Heart right ventricle (tissue), 16 donors: ENCODE measurements around the gene APLNR. TPM values are rescaled to one million over a fixed set of nuclear protein-coding genes. Genes with fewer than 3 reads are reported as not detected.
A peak's percentile ranks its signal among the peaks of the same experiment; 100 is the strongest.

ENCODE experiments used
- ATAC-seq, 8 donors: fragments of 200-7000 bp; cut with Tn5 transposase; one replicate each; pipeline ENCODE4 v1.9.1; 2020; ENCODE audit warnings: mild to moderate bottlenecking in 8 of 8, moderate library complexity in 8 of 8, moderate number of reproducible peaks in 1 of 8
- DNase-seq, 2 donors: peaks; one replicate each; pipeline ENCODE4 v3.0.0-alpha.2; 2020
- H3K27ac ChIP-seq, 10 donors: fragments of 200-600 bp; sonication (generic) in 2 of 10; one replicate each; pipeline versions ENCODE4 v1.5.0 to v1.8.0; 2020 to 2022; ENCODE audit warnings: mild to moderate bottlenecking in 3 of 10
- H3K27me3 ChIP-seq, 7 donors: fragments of 200-600 bp; one replicate each; pipeline ENCODE4 v1.8.0; 2021 to 2022; ENCODE audit warnings: mild to moderate bottlenecking in 2 of 7
- H3K36me3 ChIP-seq, 9 donors: fragments of 200-600 bp; sonication (generic) in 1 of 9; one replicate each; pipeline versions ENCODE4 v1.5.0 to v1.8.0; 2020 to 2022; ENCODE audit warnings: mild to moderate bottlenecking in 2 of 9
- H3K4me1 ChIP-seq, 9 donors: fragments of 200-600 bp; sonication (generic) in 1 of 9; one replicate each; pipeline versions ENCODE4 v1.5.0 to v1.8.0; 2020 to 2022; ENCODE audit warnings: mild to moderate bottlenecking in 4 of 9
- H3K4me3 ChIP-seq, 10 donors: fragments of 200-600 bp; sonication (generic) in 2 of 10; one replicate each; pipeline versions ENCODE4 v1.5.0 to v1.8.0; 2020 to 2022; ENCODE audit warnings: mild to moderate bottlenecking in 7 of 10, moderate library complexity in 2 of 10
- H3K9me3 ChIP-seq, 11 donors: fragments of 200-600 bp in 10 of 11; sonication (generic) in 2 of 11; one replicate each; pipeline versions ENCODE4 v1.5.0 to v1.8.0; 2013 to 2022; ENCODE audit warnings: mild to moderate bottlenecking in 2 of 11, control low read depth in 1 of 11, moderate library complexity in 1 of 11
- WGBS, 2 donors: extraction: QIAGEN DNeasy Blood & Tissue Kit; methylation state at CpG; one replicate each; pipeline ENCODE4 v1.1.7; 2013; ENCODE audit warnings: inconsistent platforms in 1 of 2; 5-methylcytosine and 5-hydroxymethylcytosine counted together
- intact Hi-C, 10 donors: fragments of 100-400 bp; cut with DNase I; formaldehyde crosslinking; loops; one replicate each; pipeline versions ENCODE4 v1.11.1 to v1.14.2; 2022
- polyA plus RNA-seq, 2 donors: library from polyadenylated mRNA; stranded (reverse); fragments of 200-250 nt; gene quantifications; one replicate each; pipeline ENCODE4 v1.2.3, GENCODE V29; 2013
- total RNA-seq, 10 donors: library from RNA; stranded (reverse); fragmentation: NEBNext Ultra II Directional in 3 of 10; extraction: Animal tissue kit (Norgen Biotek cat#: 25700) in 3 of 10; gene quantifications; one replicate each; pipeline versions ENCODE4 v1.2.1 to v1.2.4, GENCODE V29; 2021 to 2023
- TF ChIP-seq, protein P1 (sequence below), 9 donors: fragments of 200-600 bp; sonication (generic) in 2 of 9; IDR thresholded peaks; one replicate each; pipeline versions ENCODE4 v1.5.0 to v1.8.0; 2021 to 2022; ENCODE audit warnings: antibody characterized with exemption in 9 of 9, mild to moderate bottlenecking in 5 of 9, moderate library complexity in 1 of 9
- donor health status: Arrhythmogenic right ventricular cardiomyopathy.
- donor health status: ischemic (EF 13 %, LVEDD 7.1; RV severe dilation, severe dysfunction).
- donor health status: healthy with polysubstance abuse.
- donor health status: DM: no; HTN: yes; CAD: no.
- donor health status: DM: no; HTN: no; CAD: no.
- donor health status: ischemic (EF 25% LVEDD 6.9; RV normal size, moderate dysfunction).
- donor health status: ischemic (EF 25% LVEDD 5.7; RV mildly dilated, moderate dysfunction).
- donor health status: healthy.
- donor health status: DM: yes; HTN: yes; CAD: no.
- donor health status: Ischemic cardiomyopathy.
- donor health status: ischemic (EF 35%, LVEDD 5.7; RV mildly dilated, moderate dysfunction).
- donor health status: nonischemic (EF 11% LVEDD 7.7; RV severe dilation, severe dysfunction).
- donor health status: DM: yes; HTN: yes; CAD: no.
- donor health status: PGD.
- donor health status: ischemic (EF 29% LVEDD 5.4; RV normal size, mild dysfunction).
- donor health status: nonischemic (EF 23%, LVEDD 6.1; RV moderate dilation, normal function).

The APLNR gene
- total and polyA plus RNA-seq, 12 donors: 2.0 to 39.3 (median 11.8) TPM

DNA sequence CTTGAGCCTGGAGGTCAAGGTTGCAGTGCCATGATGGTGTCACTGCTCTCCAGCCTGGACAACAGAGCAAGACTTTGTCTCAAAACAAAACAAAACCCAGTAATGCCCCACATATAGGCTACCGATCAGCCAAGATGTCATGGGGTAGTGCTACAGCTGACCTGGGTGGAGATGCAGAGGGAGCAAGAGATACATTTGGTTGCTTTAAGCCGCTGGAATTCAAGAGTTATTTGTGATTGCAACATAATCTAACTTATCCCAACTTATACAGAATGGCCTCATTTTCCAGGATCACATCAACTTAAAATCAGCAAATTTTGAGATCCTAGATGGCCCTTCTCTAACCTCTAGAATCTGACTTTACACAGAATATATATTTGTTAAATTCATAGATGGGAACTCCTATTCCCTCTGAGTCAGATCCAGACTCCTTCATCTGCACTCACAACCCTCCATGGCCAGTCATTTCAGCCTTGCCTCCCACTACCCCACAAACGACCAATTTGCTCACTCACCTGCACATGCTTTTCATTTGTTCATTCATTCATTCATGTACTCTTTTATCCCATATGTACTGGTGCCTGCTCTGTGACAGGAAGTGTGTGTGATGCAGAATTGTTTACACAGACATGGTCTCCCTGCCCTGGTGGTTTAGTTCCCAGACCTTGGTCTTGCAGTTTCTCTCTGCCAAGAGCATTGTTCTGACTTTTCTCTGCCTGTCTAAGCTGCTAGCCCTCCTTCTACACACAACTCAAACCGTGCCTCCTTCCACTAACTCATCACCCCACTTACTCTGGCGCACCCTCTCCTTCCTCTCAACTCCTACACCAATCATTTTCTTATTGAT lies 24.1 kb upstream of the APLNR start:
- TF ChIP-seq, protein P1, sequence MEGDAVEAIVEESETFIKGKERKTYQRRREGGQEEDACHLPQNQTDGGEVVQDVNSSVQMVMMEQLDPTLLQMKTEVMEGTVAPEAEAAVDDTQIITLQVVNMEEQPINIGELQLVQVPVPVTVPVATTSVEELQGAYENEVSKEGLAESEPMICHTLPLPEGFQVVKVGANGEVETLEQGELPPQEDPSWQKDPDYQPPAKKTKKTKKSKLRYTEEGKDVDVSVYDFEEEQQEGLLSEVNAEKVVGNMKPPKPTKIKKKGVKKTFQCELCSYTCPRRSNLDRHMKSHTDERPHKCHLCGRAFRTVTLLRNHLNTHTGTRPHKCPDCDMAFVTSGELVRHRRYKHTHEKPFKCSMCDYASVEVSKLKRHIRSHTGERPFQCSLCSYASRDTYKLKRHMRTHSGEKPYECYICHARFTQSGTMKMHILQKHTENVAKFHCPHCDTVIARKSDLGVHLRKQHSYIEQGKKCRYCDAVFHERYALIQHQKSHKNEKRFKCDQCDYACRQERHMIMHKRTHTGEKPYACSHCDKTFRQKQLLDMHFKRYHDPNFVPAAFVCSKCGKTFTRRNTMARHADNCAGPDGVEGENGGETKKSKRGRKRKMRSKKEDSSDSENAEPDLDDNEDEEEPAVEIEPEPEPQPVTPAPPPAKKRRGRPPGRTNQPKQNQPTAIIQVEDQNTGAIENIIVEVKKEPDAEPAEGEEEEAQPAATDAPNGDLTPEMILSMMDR (IDR thresholded peaks at IDR 0.05): no peak
- ATAC-seq (no peak), DNase-seq (no peak)
- peaks cover 0 to 29% (median 7%) of the 10 kb centered on the region in 11 donors for H3K9me3 ChIP-seq
- no peaks in the 10 kb centered on the region for H3K36me3 ChIP-seq
- intact Hi-C loops: no loop called here
- WGBS, 2 donors: 58 to 59% methylated on average over 5 of the region's 5 CpGs
- peak overlapping the region in 1 of 10 donors; percentile 31 for H3K27ac ChIP-seq
- H3K4me3 ChIP-seq: no peak overlapping the region
- peaks cover 0 to 8% (median 0%) of the 10 kb centered on the region in 9 donors for H3K4me1 ChIP-seq
- H3K27me3 ChIP-seq: no peaks in the 10 kb centered on the region

DNA sequence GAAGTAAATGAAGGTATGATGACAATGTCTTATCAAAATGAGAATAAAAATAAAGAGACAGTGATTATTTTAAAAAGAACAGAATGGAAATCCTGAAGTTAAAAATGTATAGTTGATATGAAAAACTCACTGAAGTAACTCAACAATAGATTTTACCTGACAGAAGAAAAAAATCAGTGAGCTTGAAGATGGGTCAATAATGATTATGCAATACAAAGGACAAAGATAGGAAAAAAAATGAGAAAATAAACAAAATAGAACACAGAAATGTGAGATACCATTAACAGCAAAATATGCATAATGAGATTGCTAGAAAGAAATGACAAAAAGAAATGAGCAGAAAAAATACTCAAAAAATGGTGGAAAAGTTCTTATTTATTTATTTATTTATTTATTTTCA lies 19.1 kb upstream of the APLNR start:
- H3K27ac ChIP-seq: no peak overlapping the region
- H3K36me3 ChIP-seq: no peaks in the 10 kb centered on the region
- H3K4me1 ChIP-seq: peaks cover 0 to 10% (median 6%) of the 10 kb centered on the region in 9 donors
- intact Hi-C loops: no loop called here
- no peak overlapping the region for H3K4me3 ChIP-seq
- TF ChIP-seq, protein P1 (IDR thresholded peaks at IDR 0.05): no peak
- peaks cover 0 to 27% (median 7%) of the 10 kb centered on the region in 11 donors for H3K9me3 ChIP-seq
- peaks cover 0 to 6% (median 0%) of the 10 kb centered on the region in 7 donors for H3K27me3 ChIP-seq
- DNase-seq: no peak
- ATAC-seq: no peak

DNA sequence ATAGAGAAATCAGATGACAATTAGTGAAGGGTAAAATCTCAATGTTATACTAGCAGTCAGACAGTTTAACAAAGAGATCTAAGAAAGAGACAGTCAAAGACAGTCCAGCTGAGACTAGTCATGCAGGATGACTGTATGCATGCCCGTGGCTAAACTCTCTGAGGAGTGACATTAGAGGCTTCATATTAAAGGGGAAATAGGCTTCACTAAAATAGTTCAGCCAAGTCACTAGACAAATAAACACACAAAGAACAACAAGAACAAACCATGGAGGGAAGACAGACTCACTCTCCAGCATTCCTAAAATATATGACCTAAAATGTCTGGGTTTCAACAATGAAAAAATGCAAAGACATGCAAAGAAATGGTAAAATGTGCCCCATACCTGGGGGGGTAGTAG lies 18.6 kb upstream of the APLNR start:
- TF ChIP-seq, protein P1 (IDR thresholded peaks at IDR 0.05): no peak

DNA sequence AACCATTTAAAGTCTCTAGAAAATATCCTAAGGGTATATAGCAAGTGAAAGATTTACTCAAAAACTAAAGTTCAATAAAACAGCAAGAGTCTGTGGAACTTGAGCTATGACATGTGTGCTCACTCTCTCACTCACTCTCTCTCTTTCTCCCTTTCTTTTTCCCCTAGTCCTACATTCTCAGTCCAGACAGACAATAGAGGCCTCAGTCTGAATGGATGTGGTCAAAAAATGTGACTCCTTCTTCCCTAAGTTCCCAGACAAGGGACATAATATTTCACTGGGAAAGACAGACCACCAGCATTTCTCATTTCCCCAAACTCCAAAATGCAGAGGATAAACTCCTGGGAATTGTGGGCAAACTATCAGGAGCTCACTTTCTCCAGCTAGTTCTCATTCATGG lies 17.6 kb upstream of the APLNR start:
- Histone ChIP-seq H3K27me3 (peaks cover 0 to 6% (median 0%) of the 10 kb centered on the region in 7 donors), H3K9me3 (peaks cover 0 to 27% (median 7%) of the 10 kb centered on the region in 11 donors), H3K4me3 (no peak overlapping the region), H3K27ac (no peak overlapping the region), H3K4me1 (peaks cover 0 to 14% (median 7%) of the 10 kb centered on the region in 9 donors), H3K36me3 (no peaks in the 10 kb centered on the region)
- ATAC-seq (no peak), DNase-seq (no peak)
- intact Hi-C loops: loop anchor here in 3 of 10 donors (5.0 kb wide), 3 partner anchors 137 to 417 kb away; no protein-coding TSS in a partner anchor
- TF ChIP-seq, protein P1 (IDR thresholded peaks at IDR 0.05): no peak

More for the DNA sequence above, 18.6 kb upstream of the APLNR start:
- Histone ChIP-seq H3K4me3 (no peak overlapping the region), H3K9me3 (peaks cover 0 to 27% (median 7%) of the 10 kb centered on the region in 11 donors), H3K27me3 (peaks cover 0 to 6% (median 0%) of the 10 kb centered on the region in 7 donors), H3K27ac (no peak overlapping the region), H3K4me1 (peaks cover 0 to 14% (median 7%) of the 10 kb centered on the region in 9 donors), H3K36me3 (no peaks in the 10 kb centered on the region)
- 38 to 47% methylated on average over 1 of the region's 1 CpG for WGBS, 2 donors
- DNase-seq: no peak
- no peak for ATAC-seq
- intact Hi-C loops: no loop called here
